Right cardiac atrium (tissue), 5 donors: ENCODE data around the gene PRTN3. TPM values are rescaled to one million over a fixed set of nuclear protein-coding genes. Genes with fewer than 3 reads are reported as not detected.
A peak's percentile ranks its signal among the peaks of the same experiment; 100 is the strongest.
"Not testable (repeated sequence)": the region's sequence is repeated elsewhere in the genome, so short reads cannot be mapped to it uniquely, and the experiment has no call there.

Experiments used
- ATAC-seq, 2 donors: fragments of 200-7000 bp; cut with Tn5 transposase; one replicate each; pipeline versions ENCODE4 v1.8.0 to v1.9.1; 2020; ENCODE audit warnings: moderate library complexity in 2 of 2, mild to moderate bottlenecking in 1 of 2
- DNase-seq, 3 donors: peaks; one replicate each; pipeline ENCODE4 v3.0.0-alpha.2; 2020
- H3K27ac ChIP-seq: one replicate; pipeline ENCODE4 v1.5.1; 2013; ENCODE audit warnings: mild to moderate bottlenecking, low read length, control low read depth, moderate library complexity
- H3K27me3 ChIP-seq: one replicate; pipeline ENCODE4 v1.6.1; 2013; ENCODE audit not compliant: control insufficient read depth, insufficient read depth
- H3K4me1 ChIP-seq: one replicate; pipeline ENCODE4 v1.6.1; 2013; ENCODE audit warnings: low read length; ENCODE audit not compliant: control insufficient read depth, insufficient read depth
- H3K4me3 ChIP-seq: one replicate; pipeline ENCODE4 v1.5.1; 2013; ENCODE audit warnings: low read length, control low read depth
- H3K9me3 ChIP-seq: one replicate; pipeline ENCODE4 v1.6.1; 2013; ENCODE audit warnings: low read length; ENCODE audit not compliant: control insufficient read depth
- WGBS: extraction: QIAGEN DNeasy Blood & Tissue Kit; methylation state at CpG from one replicate; pipeline ENCODE4 v1.1.7; 2013; 5-methylcytosine and 5-hydroxymethylcytosine counted together
- intact Hi-C, 4 donors: fragments of 100-400 bp; cut with DNase I; formaldehyde crosslinking; loops; one replicate each; pipeline versions ENCODE4 v1.11.0 to v1.14.0; 2022 to 2023
- polyA plus RNA-seq: library from polyadenylated mRNA; stranded (reverse); fragments of 200-250 nt; gene quantifications from one replicate; pipeline ENCODE4 v1.2.3, GENCODE V29; 2013
- total RNA-seq, 4 donors: library from RNA; stranded (reverse); fragmentation: NEBNext Ultra II Directional; extraction: Animal tissue kit (Norgen Biotek cat#: 25700); gene quantifications; one replicate each; pipeline ENCODE4 v1.2.1, GENCODE V29; 2021
- donor health status: healthy with polysubstance abuse.
- donor health status: DM: no; HTN: yes; CAD: no.
- donor health status: DM: no; HTN: no; CAD: no.
- donor health status: DM: no; HTN: yes; CAD: no; lungs with severe emphysema.
- donor health status: DM: yes; HTN: yes; CAD: no.

The PRTN3 gene
- total and polyA plus RNA-seq, 5 donors: not detected

DNA sequence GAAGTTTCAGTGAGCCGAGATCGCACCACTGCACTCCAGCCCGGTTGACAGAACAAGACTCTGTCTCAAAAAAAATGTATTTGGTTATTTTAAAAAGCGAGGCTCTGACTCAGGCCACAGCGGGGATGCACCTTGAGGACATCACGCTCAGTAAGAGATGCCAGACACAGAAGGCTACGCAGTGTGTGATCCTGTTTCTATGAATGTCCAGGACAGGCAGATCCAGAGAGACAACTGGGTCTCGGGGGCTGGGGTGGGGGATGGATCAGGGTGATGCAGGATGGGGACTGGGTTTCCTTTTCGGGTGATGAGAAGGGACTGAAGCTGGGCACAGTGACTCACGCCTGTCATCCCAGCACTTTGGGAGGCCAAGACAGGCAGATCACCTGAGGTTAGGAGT, 46.8 kb downstream of the PRTN3 start:
- 96% methylated on average over 10 of the region's 10 CpGs for WGBS
- H3K9me3 ChIP-seq: no peaks in the 10 kb centered on the region
- no peak overlapping the region for H3K4me3 ChIP-seq
- H3K27ac ChIP-seq: no peak overlapping the region
- no peaks in the 10 kb centered on the region for H3K27me3 ChIP-seq
- no peak for ATAC-seq
- intact Hi-C loops: no loop called here
- DNase-seq: no peak
- no peaks in the 10 kb centered on the region for H3K4me1 ChIP-seq

DNA sequence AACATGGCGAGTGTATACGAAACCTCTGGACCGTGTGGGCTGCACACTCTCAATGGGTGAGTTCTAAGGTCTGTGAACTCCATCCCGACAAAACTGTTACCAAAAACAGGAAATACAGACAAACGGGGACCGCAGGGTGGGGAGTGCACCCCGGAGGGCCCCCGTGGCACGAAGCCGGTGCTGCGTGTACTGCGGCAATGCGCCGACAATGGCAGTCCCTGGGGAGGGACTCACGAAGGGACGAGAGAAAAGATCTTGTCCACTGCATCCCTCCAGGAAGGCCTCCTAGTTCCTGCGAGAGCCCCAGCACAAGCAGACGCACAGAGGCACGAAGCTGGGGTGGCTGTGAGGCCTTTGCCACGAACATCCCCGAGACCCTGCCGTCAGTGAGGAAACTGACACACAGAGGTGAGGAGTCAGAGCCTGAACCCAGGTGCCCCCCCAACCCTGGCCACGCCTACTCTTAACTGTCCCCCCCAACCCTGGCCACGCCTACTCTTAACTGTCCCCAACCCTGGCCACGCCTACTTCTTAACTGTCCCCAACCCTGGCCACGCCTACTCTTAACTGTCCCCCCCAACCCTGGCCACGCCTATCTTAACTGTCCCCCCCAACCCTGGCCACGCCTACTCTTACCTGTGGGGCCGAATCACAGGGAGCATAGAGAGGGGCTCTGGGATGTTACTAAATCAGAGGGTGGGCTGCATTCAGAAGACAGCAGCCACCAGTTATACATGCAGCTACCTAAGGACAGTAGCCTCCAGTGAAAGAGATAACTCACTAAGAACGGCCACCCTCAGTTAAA, 48.0 kb downstream of the PRTN3 start:
- intact Hi-C loops: no loop called here
- no peak overlapping the region for H3K27ac ChIP-seq

DNA sequence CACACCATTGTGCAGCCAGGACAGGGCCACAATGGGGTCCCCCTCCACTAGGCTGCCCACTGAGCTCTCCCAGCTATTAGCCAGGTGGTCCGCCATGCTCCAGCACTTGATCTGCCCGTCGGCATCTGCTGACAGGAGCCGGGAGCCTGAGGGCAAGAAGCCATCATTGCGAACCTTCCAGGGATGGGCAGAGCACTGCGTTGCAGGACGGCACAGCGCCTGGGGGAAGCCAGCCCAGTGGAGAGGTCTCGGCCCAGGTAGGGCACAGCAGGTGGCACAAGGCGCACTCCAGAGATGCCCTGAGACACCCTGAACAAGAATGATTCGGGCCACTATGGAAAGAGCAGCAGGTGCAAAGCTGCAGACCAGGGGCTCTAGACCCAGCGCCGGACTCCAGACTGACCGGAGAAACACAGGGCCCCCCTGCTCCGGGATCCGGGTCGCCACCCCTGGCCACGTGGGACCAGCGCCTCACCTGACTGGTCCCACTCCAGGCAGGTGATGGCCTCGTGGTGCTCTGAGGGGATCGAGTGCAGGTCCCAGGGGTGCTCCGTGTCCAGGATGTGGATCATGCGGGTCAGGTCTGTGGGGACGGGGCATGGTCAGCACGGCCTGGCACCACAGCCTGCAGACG, 49.0 kb downstream of the PRTN3 start:
- Histone ChIP-seq H3K4me1 (no peaks in the 10 kb centered on the region), H3K27me3 (no peaks in the 10 kb centered on the region), H3K9me3 (no peaks in the 10 kb centered on the region), H3K27ac (no peak overlapping the region), H3K4me3 (no peak overlapping the region)
- intact Hi-C loops: no loop called here
- 92% methylated on average over 26 of the region's 26 CpGs for WGBS
- DNase-seq: peak in 1 of 3 donors; percentile 56
- ATAC-seq: no peak

More for the DNA sequence above, 48.0 kb downstream of the PRTN3 start:
- Histone ChIP-seq H3K9me3 (no peaks in the 10 kb centered on the region), H3K27me3 (no peaks in the 10 kb centered on the region), H3K4me1 (no peaks in the 10 kb centered on the region), H3K4me3 (no peak overlapping the region)
- no peak for ATAC-seq
- DNase-seq: peak in 1 of 3 donors; percentile 50
- WGBS: 92% methylated on average over 30 of the region's 30 CpGs

DNA sequence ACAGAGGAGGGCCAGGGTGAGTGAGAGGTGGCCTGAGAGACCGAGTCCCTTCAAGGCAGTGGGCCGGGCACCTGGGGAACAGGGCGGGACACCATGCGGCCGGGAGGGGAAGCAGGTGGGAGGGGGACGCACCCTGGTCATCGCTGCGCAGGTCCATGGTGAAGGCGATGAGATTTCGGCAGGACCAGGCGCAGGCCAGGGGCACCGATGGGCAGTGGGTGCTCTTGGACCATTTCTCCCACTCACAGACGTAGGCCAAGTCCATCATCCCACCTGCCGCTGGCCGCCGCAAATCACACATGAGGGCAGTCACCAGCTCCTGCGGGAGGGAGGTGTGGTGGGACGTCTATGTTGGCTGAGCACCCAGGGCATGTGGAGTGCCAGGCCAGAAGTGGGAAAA, 50.0 kb downstream of the PRTN3 start:
- DNase-seq (peak in 1 of 3 donors; percentile 56), ATAC-seq (no peak)
- no peaks in the 10 kb centered on the region for H3K9me3 ChIP-seq
- WGBS: 86% methylated on average over 18 of the region's 18 CpGs
- H3K4me3 ChIP-seq: no peak overlapping the region
- no peaks in the 10 kb centered on the region for H3K27me3 ChIP-seq
- intact Hi-C loops: no loop called here
- H3K4me1 ChIP-seq: no peaks in the 10 kb centered on the region
- no peak overlapping the region for H3K27ac ChIP-seq

DNA sequence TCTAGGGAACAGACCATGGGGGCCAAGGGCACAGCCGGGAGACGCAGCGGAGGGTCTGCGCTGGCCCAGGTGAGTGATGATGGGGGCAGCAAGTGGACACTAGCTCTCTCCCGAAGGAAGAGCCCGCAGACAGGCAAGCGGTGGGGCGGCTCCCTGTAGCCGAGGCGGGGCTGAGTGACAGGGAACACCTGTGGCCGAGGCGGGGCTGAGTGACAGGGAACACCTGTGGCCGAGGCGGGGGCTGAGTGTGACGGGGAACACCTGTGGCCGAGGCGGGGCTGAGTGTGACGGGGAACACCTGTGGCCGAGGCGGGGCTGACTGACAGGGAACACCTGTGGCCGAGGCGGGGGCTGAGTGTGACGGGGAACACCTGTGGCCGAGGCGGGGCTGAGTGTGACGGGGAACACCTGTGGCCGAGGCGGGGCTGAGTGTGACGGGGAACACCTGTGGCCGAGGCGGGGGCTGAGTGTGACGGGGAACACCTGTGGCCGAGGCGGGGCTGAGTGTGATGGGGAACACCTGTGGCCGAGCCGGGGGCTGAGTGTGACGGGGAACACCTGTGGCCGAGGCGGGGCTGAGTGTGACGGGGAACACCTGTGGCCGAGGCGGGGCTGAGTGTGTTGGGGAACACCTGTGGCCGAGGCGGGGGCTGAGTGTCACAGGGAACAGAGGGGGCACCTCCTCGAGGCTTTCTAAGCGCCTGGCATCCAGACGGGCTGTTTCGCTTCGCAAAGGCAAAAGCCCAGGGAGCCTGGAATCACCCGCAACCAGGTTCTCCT, 50.8 kb downstream of the PRTN3 start:
- H3K4me1 ChIP-seq, intact Hi-C loops, ATAC-seq, H3K9me3 ChIP-seq, H3K27me3 ChIP-seq, H3K27ac ChIP-seq: not testable (repeated sequence)
- 77% methylated on average over 48 of the region's 50 CpGs for WGBS
- H3K4me3 ChIP-seq: peak overlapping the region; percentile 89
- peak in 1 of 3 donors; percentile 58 for DNase-seq

DNA sequence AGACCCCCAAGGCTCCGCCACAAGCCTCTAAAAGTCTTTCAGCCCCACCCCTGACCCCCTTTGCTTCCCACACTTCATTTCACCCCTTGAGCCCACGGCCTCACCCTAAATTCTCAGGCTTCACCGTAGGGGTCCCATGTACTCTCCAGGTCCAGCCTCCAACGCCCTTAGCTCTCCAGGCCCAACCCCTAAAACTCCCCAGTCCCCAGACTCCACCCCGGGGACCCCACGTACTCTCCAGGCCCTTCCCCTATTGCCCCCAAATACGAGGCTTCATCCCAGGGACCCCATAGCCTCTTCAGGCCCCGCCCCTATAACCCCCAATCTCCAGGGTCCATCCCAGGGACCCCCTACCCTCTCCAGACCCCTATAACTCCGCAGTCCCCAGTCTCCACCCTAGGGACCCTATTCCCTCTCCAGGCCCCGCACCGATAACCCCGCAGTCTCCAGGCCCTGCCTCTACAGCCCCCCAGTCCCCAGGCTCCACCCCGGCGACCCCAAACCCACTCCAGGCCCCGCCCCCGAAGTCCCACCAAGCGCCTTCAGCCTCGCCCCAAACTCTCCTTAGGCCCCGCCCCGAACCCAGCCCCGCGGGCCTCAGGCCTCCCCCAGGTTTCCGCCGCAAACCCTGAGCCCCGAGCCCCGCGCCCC, 51.6 kb downstream of the PRTN3 start:
- Histone ChIP-seq H3K4me1 (no peaks in the 10 kb centered on the region), H3K27me3 (no peaks in the 10 kb centered on the region), H3K4me3 (peak overlapping the region; percentile 89), H3K9me3 (no peaks in the 10 kb centered on the region), H3K27ac (peak overlapping the region; percentile 10)
- 5% methylated on average over 26 of the region's 27 CpGs for WGBS
- DNase-seq (peak in 1 of 3 donors; percentile 54), ATAC-seq (peak; percentile 4 to 5)
- intact Hi-C loops: no loop called here

DNA sequence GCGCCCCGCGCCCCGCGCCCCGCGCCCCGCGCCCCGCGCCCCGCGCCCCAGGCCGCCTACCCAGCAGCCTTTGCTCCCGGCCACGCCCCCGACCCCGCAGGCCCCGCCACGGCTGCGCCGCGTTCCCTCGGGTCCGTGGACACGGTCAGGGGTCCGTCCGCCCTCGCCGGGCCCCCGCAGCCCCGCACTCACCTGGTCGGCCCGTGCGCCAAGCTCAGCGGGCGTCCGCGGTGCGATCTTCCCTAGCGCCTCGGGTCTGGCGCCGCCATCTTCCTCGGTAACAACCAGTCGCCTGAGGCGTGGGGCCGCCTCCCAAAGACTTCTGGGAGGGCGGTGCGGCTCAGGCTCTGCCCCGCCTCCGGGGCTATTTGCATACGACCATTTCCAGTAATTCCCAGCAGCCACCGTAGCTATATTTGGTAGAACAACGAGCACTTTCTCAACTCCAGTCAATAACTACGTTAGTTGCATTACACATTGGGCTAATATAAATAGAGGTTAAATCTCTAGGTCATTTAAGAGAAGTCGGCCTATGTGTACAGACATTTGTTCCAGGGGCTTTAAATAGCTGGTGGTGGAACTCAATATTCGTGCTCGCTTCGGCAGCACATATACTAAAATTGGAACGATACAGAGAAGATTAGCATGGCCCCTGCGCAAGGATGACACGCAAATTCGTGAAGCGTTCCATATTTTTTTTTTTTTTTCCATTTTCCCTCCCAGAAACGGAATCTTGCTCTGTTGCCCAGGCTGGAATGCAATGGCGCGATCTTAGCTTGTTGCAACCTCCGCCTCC, 52.3 kb downstream of the PRTN3 start, which contains the start of the genes MED16 and RNU6-9:
Gene MED16, minus strand, starts transcription at position 294 of the 796 bp plus-strand sequence. CDS start 2,056 bp downstream, outside the sequence.
Gene RNU6-9, plus strand, starts transcription at position 591 of the 796 bp plus-strand sequence.
- ATAC-seq (peak; percentile 96), DNase-seq (peak; percentile 94 to 97 (median 96))
- Histone ChIP-seq H3K27ac (peak within 1 kb of the TSS; percentile 86), H3K4me3 (peak within 1 kb of the TSS; percentile 89), H3K4me1 (no peaks in the 10 kb centered on the region), H3K9me3 (no peaks in the 10 kb centered on the region), H3K27me3 (no peaks in the 10 kb centered on the region)
- under 1% methylated on average over 67 of the region's 69 CpGs for WGBS
- intact Hi-C loops: no loop called here

DNA sequence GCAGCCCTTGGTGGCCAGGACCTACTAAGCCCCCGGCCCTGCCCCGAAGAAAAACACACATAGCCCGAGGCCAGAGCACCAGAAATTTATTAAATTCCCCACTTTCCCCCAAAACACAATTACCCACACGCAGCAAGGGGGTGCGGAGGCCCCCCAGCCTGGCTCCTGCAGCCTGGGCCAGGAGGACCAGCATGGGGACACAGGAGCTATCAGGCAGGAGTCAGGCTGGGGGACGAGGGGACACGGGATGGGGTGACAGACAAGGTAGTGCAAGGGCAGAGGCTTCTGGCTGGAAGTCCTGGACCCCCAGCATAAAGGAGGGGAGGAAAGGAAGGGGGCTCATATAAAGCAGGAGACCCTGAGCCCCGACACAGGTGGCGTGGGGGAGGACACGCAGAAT, 55.6 kb downstream of the PRTN3 start:
- DNase-seq (no peak), ATAC-seq (no peak)
- H3K27ac ChIP-seq: no peak overlapping the region
- no peaks in the 10 kb centered on the region for H3K27me3 ChIP-seq
- WGBS: 96% methylated on average over 10 of the region's 10 CpGs
- no peaks in the 10 kb centered on the region for H3K9me3 ChIP-seq
- H3K4me1 ChIP-seq: no peaks in the 10 kb centered on the region
- intact Hi-C loops: no loop called here
- no peak overlapping the region for H3K4me3 ChIP-seq

DNA sequence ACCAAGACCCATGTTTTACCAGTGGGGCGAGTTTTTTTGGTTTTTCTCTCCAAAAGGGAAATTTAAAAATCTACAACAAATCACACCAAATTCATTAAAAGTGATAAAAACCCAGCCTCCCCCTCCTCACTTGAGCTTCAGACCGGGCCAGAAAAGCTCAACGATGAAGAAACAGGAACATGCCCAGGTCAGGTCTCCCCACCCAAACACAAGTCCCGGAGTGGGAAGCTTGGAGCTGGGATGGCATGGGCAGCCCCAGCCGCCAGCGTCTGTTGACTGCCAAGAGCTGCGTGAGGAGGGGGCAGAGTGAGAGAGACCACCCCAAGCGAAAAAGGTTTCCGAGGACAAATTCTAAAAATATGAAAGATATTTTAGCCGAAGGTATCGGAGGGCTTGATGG, 56.2 kb downstream of the PRTN3 start:
- H3K4me3 ChIP-seq: no peak overlapping the region
- no peak for DNase-seq
- no peaks in the 10 kb centered on the region for H3K27me3 ChIP-seq
- H3K9me3 ChIP-seq: no peaks in the 10 kb centered on the region
- no peaks in the 10 kb centered on the region for H3K4me1 ChIP-seq
- ATAC-seq: no peak
- no peak overlapping the region for H3K27ac ChIP-seq
- WGBS: 90% methylated on average over 11 of the region's 11 CpGs
- intact Hi-C loops: no loop called here

DNA sequence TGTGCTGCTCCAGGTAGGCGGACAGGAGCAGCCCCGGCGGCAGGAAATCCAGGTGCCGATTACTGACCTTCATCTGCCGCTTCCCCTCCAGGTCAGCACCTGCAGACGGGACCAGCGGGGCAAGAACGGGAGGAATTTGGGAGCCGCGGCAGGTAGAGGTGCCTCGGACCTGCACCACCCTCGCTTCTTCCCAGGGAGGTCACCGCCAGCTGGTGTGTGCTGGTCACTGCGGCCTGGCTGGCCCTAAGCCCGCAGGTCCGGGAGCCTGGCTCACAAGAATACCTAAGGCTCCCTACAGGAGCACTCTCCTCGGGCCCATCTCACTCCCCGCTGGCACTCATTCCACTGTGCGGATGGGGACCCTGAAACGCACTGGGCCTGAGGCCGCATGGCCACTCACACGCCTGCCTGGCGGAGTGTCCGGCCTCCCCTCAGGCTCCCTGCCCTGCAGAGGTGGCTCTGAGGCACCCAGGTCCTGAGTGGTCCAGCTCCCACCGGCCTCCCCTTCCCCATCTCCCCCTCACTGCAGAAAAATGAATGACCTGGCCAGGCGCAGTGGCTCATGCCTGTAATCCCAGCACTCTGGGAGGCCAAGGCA, 56.7 kb downstream of the PRTN3 start:
- H3K27ac ChIP-seq: no peak overlapping the region
- H3K4me3 ChIP-seq: no peak overlapping the region
- 91% methylated on average over 26 of the region's 26 CpGs for WGBS
- H3K4me1 ChIP-seq: no peaks in the 10 kb centered on the region
- no peak for ATAC-seq
- no peaks in the 10 kb centered on the region for H3K9me3 ChIP-seq
- intact Hi-C loops: no loop called here
- DNase-seq: no peak
- H3K27me3 ChIP-seq: no peaks in the 10 kb centered on the region
